Progenitor cell of endocrine pancreas (in vitro differentiated cells): ENCODE data around the gene CRYBG2. TPM values are rescaled to one million over a fixed set of nuclear protein-coding genes. Genes with fewer than 3 reads are reported as not detected.

Experiments used
- DNase-seq: peaks from one replicate; pipeline ENCODE4 v3.0.0; 2021; ENCODE audit warnings: low spot score; ENCODE audit not compliant: unreplicated experiment
- H3K27ac Mint-ChIP-seq: 2 replicates; pipeline ENCODE4 v1.8.0; 2021; ENCODE audit warnings: mild to moderate bottlenecking, moderate library complexity, mixed read lengths
- H3K27me3 Mint-ChIP-seq: 2 replicates; pipeline ENCODE4 v1.8.0; 2021; ENCODE audit warnings: mixed read lengths
- H3K36me3 Mint-ChIP-seq: 2 replicates; pipeline ENCODE4 v1.8.0; 2022; ENCODE audit warnings: mixed read lengths; ENCODE audit not compliant: insufficient read depth
- H3K4me1 Mint-ChIP-seq: 2 replicates; pipeline ENCODE4 v1.8.0; 2021; ENCODE audit warnings: low read depth, mixed read lengths
- H3K4me3 Mint-ChIP-seq: 2 replicates; pipeline ENCODE4 v1.8.0; 2021; ENCODE audit warnings: low read depth, mild to moderate bottlenecking, moderate library complexity, mixed read lengths
- H3K9me3 Mint-ChIP-seq: 2 replicates; pipeline ENCODE4 v1.8.0; 2021; ENCODE audit warnings: low read depth, mixed read lengths
- CTCF ChIP-seq: fragments of 200-600 bp; sonication (generic); IDR thresholded peaks from one replicate; pipeline ENCODE4 v1.5.0; 2021; ENCODE audit warnings: antibody characterized with exemption, mild to moderate bottlenecking; ENCODE audit not compliant: unreplicated experiment
- total RNA-seq: library from RNA; stranded (reverse); gene quantifications from 2 replicates; pipeline ENCODE4 v1.2.1, GENCODE V29; 2021

Gene CRYBG2
- total RNA-seq, 1 donor from 2014 or later: 13.8 TPM

GRCh38 chr1:26346274-26347033 lies 7.5 kb downstream of the CRYBG2 start:
- DNase-seq: no peak

GRCh38 chr1:26345718-26346117 lies 8.2 kb downstream of the CRYBG2 start:
- Mint-ChIP-seq H3K4me3 (no peak overlapping the region), H3K27ac (no peak overlapping the region), H3K9me3 (no peaks in the 10 kb centered on the region), H3K4me1 (peaks cover 4% of the 10 kb centered on the region), H3K27me3 (peaks cover 4% of the 10 kb centered on the region), H3K36me3 (no peaks in the 10 kb centered on the region)
- no peak for DNase-seq
- no peak for TF ChIP-seq CTCF

More at GRCh38 chr1:26346274-26347033, 7.5 kb downstream of the CRYBG2 start:
- Mint-ChIP-seq H3K4me1 (peaks cover 11% of the 10 kb centered on the region), H3K27me3 (peaks cover 4% of the 10 kb centered on the region), H3K36me3 (no peaks in the 10 kb centered on the region), H3K4me3 (no peak overlapping the region), H3K9me3 (no peaks in the 10 kb centered on the region), H3K27ac (no peak overlapping the region)
- TF ChIP-seq CTCF: no peak

- Mint-ChIP-seq H3K4me3 (no peak overlapping the region), H3K27ac (no peak overlapping the region), H3K4me1 (no peaks in the 10 kb centered on the region), H3K27me3 (peaks cover 7% of the 10 kb centered on the region), H3K9me3 (no peaks in the 10 kb centered on the region), H3K36me3 (no peaks in the 10 kb centered on the region)
- TF ChIP-seq CTCF: no peak
- no peak for DNase-seq
Observed at GRCh38 chr1:26344147-26344920, 9.6 kb downstream of the CRYBG2 start.

GRCh38 chr1:26340047-26340481 lies 13.9 kb downstream of the CRYBG2 start:
- H3K27me3 Mint-ChIP-seq: peaks cover 11% of the 10 kb centered on the region
- H3K4me3 Mint-ChIP-seq: no peak overlapping the region
- H3K27ac Mint-ChIP-seq: peak overlapping the region; percentile 65
- peaks cover 3% of the 10 kb centered on the region for H3K4me1 Mint-ChIP-seq
- DNase-seq: no peak
- no peaks in the 10 kb centered on the region for H3K36me3 Mint-ChIP-seq
- TF ChIP-seq CTCF: no peak
- no peaks in the 10 kb centered on the region for H3K9me3 Mint-ChIP-seq

- DNase-seq: no peak
- Mint-ChIP-seq H3K9me3 (no peaks in the 10 kb centered on the region), H3K4me3 (no peak overlapping the region), H3K4me1 (peaks cover 4% of the 10 kb centered on the region), H3K27me3 (peaks cover 11% of the 10 kb centered on the region), H3K36me3 (no peaks in the 10 kb centered on the region), H3K27ac (no peak overlapping the region)
- no peak for TF ChIP-seq CTCF
Observed at GRCh38 chr1:26338670-26339069, 15.3 kb downstream of the CRYBG2 start.
